Measurements from ENCODE around the gene ACAN. TPM values are rescaled to one million over a fixed set of nuclear protein-coding genes. Genes with fewer than 3 reads are reported as not detected.

The ACAN gene
- total RNA-seq, 1 experiment from 2014 or later = 0.50 TPM

DNA sequence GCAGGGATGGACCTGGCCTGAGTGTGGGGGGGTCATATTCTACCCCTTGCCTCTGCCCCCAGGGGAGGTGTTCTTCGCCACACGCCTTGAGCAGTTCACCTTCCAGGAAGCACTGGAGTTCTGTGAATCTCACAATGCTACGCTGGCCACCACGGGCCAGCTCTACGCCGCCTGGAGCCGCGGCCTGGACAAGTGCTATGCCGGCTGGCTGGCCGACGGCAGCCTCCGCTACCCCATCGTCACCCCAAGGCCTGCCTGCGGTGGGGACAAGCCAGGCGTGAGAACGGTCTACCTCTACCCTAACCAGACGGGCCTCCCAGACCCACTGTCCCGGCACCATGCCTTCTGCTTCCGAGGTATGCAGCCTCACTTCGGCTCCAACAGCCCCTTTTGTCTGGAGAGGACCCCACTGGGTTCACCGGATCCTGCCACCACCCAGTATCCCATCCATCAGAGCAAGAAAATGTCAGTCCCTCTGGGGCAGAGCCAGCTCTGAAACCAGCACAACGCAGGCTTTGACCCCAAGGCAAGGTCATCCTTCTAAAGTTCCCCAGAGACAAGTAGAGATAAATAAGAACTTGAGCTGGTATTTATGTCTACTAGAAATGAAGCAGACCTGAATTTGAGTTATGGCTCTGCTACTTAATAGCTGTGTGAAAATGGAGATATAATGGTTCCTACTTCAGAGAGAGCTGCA, 46.3 kb downstream of the ACAN start:
- H4K5ac ChIP-seq (ENCODE audit: insufficient read length, low read depth, low read length) = no peak overlapping the region
- H2BK20ac ChIP-seq (ENCODE audit: low read depth, low read length, poor library complexity, severe bottlenecking) = no peak overlapping the region
- H3K9me3 ChIP-seq (ENCODE audit: control insufficient read depth, low read depth, low read length) = peaks cover 7% of the 10 kb centered on the region
- TF ChIP-seq, protein P1, sequence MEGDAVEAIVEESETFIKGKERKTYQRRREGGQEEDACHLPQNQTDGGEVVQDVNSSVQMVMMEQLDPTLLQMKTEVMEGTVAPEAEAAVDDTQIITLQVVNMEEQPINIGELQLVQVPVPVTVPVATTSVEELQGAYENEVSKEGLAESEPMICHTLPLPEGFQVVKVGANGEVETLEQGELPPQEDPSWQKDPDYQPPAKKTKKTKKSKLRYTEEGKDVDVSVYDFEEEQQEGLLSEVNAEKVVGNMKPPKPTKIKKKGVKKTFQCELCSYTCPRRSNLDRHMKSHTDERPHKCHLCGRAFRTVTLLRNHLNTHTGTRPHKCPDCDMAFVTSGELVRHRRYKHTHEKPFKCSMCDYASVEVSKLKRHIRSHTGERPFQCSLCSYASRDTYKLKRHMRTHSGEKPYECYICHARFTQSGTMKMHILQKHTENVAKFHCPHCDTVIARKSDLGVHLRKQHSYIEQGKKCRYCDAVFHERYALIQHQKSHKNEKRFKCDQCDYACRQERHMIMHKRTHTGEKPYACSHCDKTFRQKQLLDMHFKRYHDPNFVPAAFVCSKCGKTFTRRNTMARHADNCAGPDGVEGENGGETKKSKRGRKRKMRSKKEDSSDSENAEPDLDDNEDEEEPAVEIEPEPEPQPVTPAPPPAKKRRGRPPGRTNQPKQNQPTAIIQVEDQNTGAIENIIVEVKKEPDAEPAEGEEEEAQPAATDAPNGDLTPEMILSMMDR (conservative IDR thresholded peaks at IDR 0.05) = no peak
- H4K20me1 ChIP-seq (ENCODE audit: control insufficient read depth, insufficient read depth, insufficient read length) = no peaks in the 10 kb centered on the region
- no peaks in the 10 kb centered on the region for H3K79me2 ChIP-seq (ENCODE audit: insufficient read depth, low read length)
- H3K4ac ChIP-seq (ENCODE audit: low read depth, low read length) = no peak overlapping the region
- no peak overlapping the region for H3K27ac Mint-ChIP-seq
- no peak overlapping the region for H2BK12ac ChIP-seq (ENCODE audit: insufficient read length, low read depth, low read length)
- H2BK120ac ChIP-seq (ENCODE audit: low read depth, low read length, poor library complexity, severe bottlenecking) = no peak overlapping the region
- peaks cover 0 to 3% (median 3%) of the 10 kb centered on the region in 3 experiments; a peak in 3 of 7 replicates for H3K36me3 Mint-ChIP-seq (ENCODE audit: insufficient read depth in 1 of 3, low read depth in 3 of 3)
- no peak overlapping the region for H3K23ac ChIP-seq (ENCODE audit: insufficient read length, low read depth, low read length)
- H4K8ac ChIP-seq (replicated peaks; ENCODE audit: insufficient read length, low read depth, low read length) = no peak overlapping the region
- WGBS (ENCODE audit: extremely low coverage, insufficient read length, low lambda C conversion rate) = no CpG with 5 or more reads among the region's 22 CpGs
- no peak overlapping the region for H2BK15ac ChIP-seq (ENCODE audit: low read depth, low read length)
- no peaks in the 10 kb centered on the region for H3K79me1 ChIP-seq (ENCODE audit: insufficient read depth, low read depth, low read length, poor library complexity, severe bottlenecking)
- H3K14ac ChIP-seq (ENCODE audit: insufficient read depth, low read length) = no peak overlapping the region
- no peak overlapping the region for H3K4me2 ChIP-seq (ENCODE audit: insufficient read depth, insufficient read length, low read length)
- H2AK5ac ChIP-seq (ENCODE audit: insufficient read length, low read length) = no peak overlapping the region
- H3K4me3 Mint-ChIP-seq = no peak overlapping the region
- H3K4me1 Mint-ChIP-seq = peaks cover 0 to 2% of the 10 kb centered on the region in 2 experiments; a peak in 1 of 4 replicates
- DNase-seq = no peak
- no peak overlapping the region for H3K56ac ChIP-seq (ENCODE audit: insufficient read length, low read depth, low read length)
- no peak overlapping the region for H2AFZ ChIP-seq (ENCODE audit: low read length)
- H3K23me2 ChIP-seq (ENCODE audit: insufficient read length, low read depth, low read length, poor library complexity, severe bottlenecking) = no peaks in the 10 kb centered on the region
- no peaks in the 10 kb centered on the region for H3K4me1 ChIP-seq (ENCODE audit: insufficient read depth, low read length)
- H3K27ac ChIP-seq (ENCODE audit: insufficient read length, low read depth, low read length) = no peak overlapping the region
- no peak overlapping the region for H2BK5ac ChIP-seq (ENCODE audit: insufficient read length, low read length)
- no peak overlapping the region for H4K91ac ChIP-seq (ENCODE audit: insufficient read length, low read depth, low read length)
- no peak overlapping the region for H3K9ac ChIP-seq (ENCODE audit: extremely low read depth, insufficient read length, low read length)
- H3K9me3 Mint-ChIP-seq = peaks cover 9% of the 10 kb centered on the region in 2 experiments
- no peak overlapping the region for H3T11ph ChIP-seq (ENCODE audit: low read length)
- H3K18ac ChIP-seq (ENCODE audit: insufficient read length, low read depth, low read length) = no peak overlapping the region
- peaks cover 7% of the 10 kb centered on the region for H3K27me3 Mint-ChIP-seq (ENCODE audit: low read depth)
- no peaks in the 10 kb centered on the region for H3K27me3 ChIP-seq (ENCODE audit: insufficient read depth, low read length)
